ENCODE results near the gene LDAH. TPM values are rescaled to one million over a fixed set of nuclear protein-coding genes. Genes with fewer than 3 reads are reported as not detected.

LDAH gene
- total and polyA plus RNA-seq, 2 experiments from 2014 or later = 15.2 to 21.1 TPM

GRCh38 chr2:20642055-20642971 is 180.6 kb downstream of the LDAH start:
- TF ChIP-seq CTCF (IDR thresholded peaks at IDR 0.05; ENCODE audit: low read depth, low read length) = peak; percentile 98
- H3K27ac ChIP-seq = no peak overlapping the region
- peaks cover under 1% of the 10 kb centered on the region for H3K4me1 ChIP-seq (ENCODE audit: low read depth)
- DNase-seq (ENCODE audit: low read depth in 1 of 2, low spot score in 1 of 2) = peak; percentile 78 to 84
- H3K4me3 ChIP-seq = no peak overlapping the region
- H3K9me3 ChIP-seq (ENCODE audit: low read depth) = no peaks in the 10 kb centered on the region
- no peaks in the 10 kb centered on the region for H3K36me3 ChIP-seq
- H3K27me3 ChIP-seq = no peaks in the 10 kb centered on the region

- Histone ChIP-seq H3K4me3 (no peak overlapping the region), H3K36me3 (no peaks in the 10 kb centered on the region), H3K4me1 (ENCODE audit: low read depth) (peaks cover 6% of the 10 kb centered on the region), H3K9me3 (ENCODE audit: low read depth) (no peaks in the 10 kb centered on the region), H3K27ac (no peak overlapping the region), H3K27me3 (no peaks in the 10 kb centered on the region)
- no peak for DNase-seq (ENCODE audit: low read depth in 1 of 2, low spot score in 1 of 2)
- TF ChIP-seq CTCF (IDR thresholded peaks at IDR 0.05; ENCODE audit: low read depth, low read length) = no peak
Observed at GRCh38 chr2:20641123-20641985, 181.5 kb downstream of the LDAH start.

- no peak for TF ChIP-seq CTCF (IDR thresholded peaks at IDR 0.05; ENCODE audit: low read depth, low read length)
- Histone ChIP-seq H3K27me3 (no peaks in the 10 kb centered on the region), H3K4me3 (no peak overlapping the region), H3K9me3 (ENCODE audit: low read depth) (no peaks in the 10 kb centered on the region), H3K4me1 (ENCODE audit: low read depth) (peaks cover 7% of the 10 kb centered on the region), H3K27ac (no peak overlapping the region), H3K36me3 (no peaks in the 10 kb centered on the region)
- DNase-seq (ENCODE audit: low read depth in 1 of 2, low spot score in 1 of 2) = no peak
Observed at GRCh38 chr2:20640411-20641122, 182.3 kb downstream of the LDAH start.

GRCh38 chr2:20638646-20639430 is 184.1 kb downstream of the LDAH start:
- peaks cover 13% of the 10 kb centered on the region for H3K4me1 ChIP-seq (ENCODE audit: low read depth)
- H3K27me3 ChIP-seq = no peaks in the 10 kb centered on the region
- no peak for TF ChIP-seq CTCF (IDR thresholded peaks at IDR 0.05; ENCODE audit: low read depth, low read length)
- no peaks in the 10 kb centered on the region for H3K9me3 ChIP-seq (ENCODE audit: low read depth)
- no peaks in the 10 kb centered on the region for H3K36me3 ChIP-seq
- no peak for DNase-seq (ENCODE audit: low read depth in 1 of 2, low spot score in 1 of 2)
- H3K27ac ChIP-seq = no peak overlapping the region
- H3K4me3 ChIP-seq = no peak overlapping the region
